SJCRH30 (cell line): Measurements from ENCODE around the gene GPN2. TPM values are rescaled to one million over a fixed set of nuclear protein-coding genes. Genes with fewer than 3 reads are reported as not detected.
"Not testable (repeated sequence)": the region's sequence is repeated elsewhere in the genome, so short reads cannot be mapped to it uniquely, and the experiment has no call there.

ENCODE experiments used
- DNase-seq, 2 experiments: peaks; one replicate each; pipeline ENCODE4 v3.0.0-alpha.2; 2015 to 2020
- H3K27ac ChIP-seq: fragments of 250-450 bp; sonication (Bioruptor Pico); 2 replicates; pipeline ENCODE4 v1.5.1; 2020; ENCODE audit warnings: mild to moderate bottlenecking, moderate library complexity
- H3K27me3 ChIP-seq: fragments of 250-450 bp; sonication (Bioruptor Pico); 2 replicates; pipeline ENCODE4 v1.5.1; 2020; ENCODE audit warnings: mild to moderate bottlenecking, moderate library complexity
- H3K36me3 ChIP-seq: fragments of 250-450 bp; sonication (Bioruptor Pico); 2 replicates; pipeline ENCODE4 v1.5.1; 2020; ENCODE audit warnings: mild to moderate bottlenecking, moderate library complexity
- H3K4me1 ChIP-seq: fragments of 250-450 bp; sonication (Bioruptor Pico); 2 replicates; pipeline ENCODE4 v1.5.1; 2020; ENCODE audit warnings: mild to moderate bottlenecking, moderate library complexity
- H3K4me3 ChIP-seq: fragments of 250-450 bp; sonication (Bioruptor Pico); 2 replicates; pipeline ENCODE4 v1.5.1; 2020; ENCODE audit warnings: mild to moderate bottlenecking, moderate library complexity
- H3K9me3 ChIP-seq: fragments of 250-450 bp; sonication (Bioruptor Pico); replicated peaks from 2 replicates; pipeline ENCODE4 v1.5.1; 2020; ENCODE audit warnings: mild to moderate bottlenecking, moderate library complexity
- total RNA-seq: library from RNA; depleted of rRNA; stranded (reverse); fragments of >200 nt; shearing (Covaris generic); gene quantifications from 2 replicates; pipeline ENCODE4 v1.2.3, GENCODE V29; 2014

Gene GPN2
- total RNA-seq, 1 experiment from 2014 or later: 25.3 TPM

- no peak overlapping the region for H3K27ac ChIP-seq
- H3K4me3 ChIP-seq: no peak overlapping the region
- DNase-seq: no peak
- no peaks in the 10 kb centered on the region for H3K27me3 ChIP-seq
- no peaks in the 10 kb centered on the region for H3K9me3 ChIP-seq
- no peaks in the 10 kb centered on the region for H3K4me1 ChIP-seq
- peaks cover 25% of the 10 kb centered on the region for H3K36me3 ChIP-seq
These were observed 33.2 kb downstream of the GPN2 start for GRCh38 chr1:26856604-26857469.

DNA sequence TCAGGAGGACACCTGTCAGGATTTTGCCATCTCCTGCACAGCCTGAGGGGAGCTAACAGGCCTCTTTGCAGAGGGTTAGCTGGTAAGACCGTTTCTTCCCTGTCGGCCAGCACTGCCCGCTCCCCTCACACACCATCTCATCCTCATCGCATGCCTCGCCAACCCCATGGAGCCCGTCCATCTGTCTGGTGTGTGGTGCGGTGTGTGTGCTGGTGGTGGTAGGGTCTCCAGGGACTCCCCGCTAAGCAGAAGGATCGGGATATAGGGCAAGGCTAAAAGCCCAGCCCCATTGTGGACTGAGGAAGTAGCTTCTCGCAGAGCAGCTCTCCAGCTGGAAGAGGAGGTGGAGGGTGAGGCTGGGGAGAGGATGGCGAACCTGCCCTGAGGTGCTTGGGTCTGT is 33.9 kb downstream of the GPN2 start:
- Histone ChIP-seq H3K27ac (no peak overlapping the region), H3K4me3 (no peak overlapping the region), H3K36me3 (peaks cover 32% of the 10 kb centered on the region), H3K4me1 (no peaks in the 10 kb centered on the region), H3K9me3 (no peaks in the 10 kb centered on the region), H3K27me3 (no peaks in the 10 kb centered on the region)
- no peak for DNase-seq

DNA sequence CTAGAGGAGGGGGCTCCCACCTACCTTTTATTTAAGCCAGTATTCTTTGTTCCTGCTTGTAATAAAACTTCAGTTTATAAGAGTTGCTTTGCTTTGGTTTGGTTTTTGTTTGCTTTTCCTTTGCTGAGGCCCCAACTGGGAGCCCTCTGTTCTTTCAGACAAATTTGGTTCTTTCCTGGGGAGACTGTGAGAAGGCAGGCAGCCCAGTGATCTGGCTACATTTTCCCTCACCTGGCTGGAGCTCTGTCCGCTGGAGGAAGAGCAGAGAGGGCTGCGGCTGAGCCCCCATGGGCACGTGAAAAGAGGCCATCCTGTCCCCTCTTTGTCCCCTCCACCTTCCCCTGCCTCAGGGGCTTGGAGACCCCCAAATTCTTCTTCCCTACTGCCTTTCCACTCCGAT is 34.4 kb downstream of the GPN2 start:
- no peak for DNase-seq
- Histone ChIP-seq H3K27me3 (no peaks in the 10 kb centered on the region), H3K36me3 (peaks cover 35% of the 10 kb centered on the region), H3K9me3 (no peaks in the 10 kb centered on the region), H3K4me3 (no peak overlapping the region), H3K4me1 (no peaks in the 10 kb centered on the region), H3K27ac (no peak overlapping the region)

DNA sequence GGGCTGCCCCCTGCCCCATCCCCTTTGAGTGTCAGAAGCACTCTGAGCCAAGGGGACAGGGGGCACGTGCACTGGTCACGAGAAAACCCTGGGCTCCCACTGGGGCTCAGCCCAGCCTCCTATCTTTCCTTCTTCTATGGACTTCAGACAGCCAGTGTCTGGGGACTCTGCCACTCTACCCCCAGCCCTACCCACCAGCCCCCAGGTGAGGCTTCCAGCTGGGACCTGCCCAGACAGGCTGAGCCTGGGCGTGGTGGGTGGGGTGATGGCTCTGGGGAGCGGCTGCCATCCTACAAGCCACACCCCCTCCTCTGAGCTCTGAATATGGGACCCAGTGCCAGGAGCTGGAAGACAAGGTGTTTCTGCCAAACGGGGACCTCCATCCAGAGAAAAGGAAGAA is 35.2 kb downstream of the GPN2 start:
- Histone ChIP-seq H3K4me1 (no peaks in the 10 kb centered on the region), H3K9me3 (no peaks in the 10 kb centered on the region), H3K36me3 (peaks cover 41% of the 10 kb centered on the region), H3K27me3 (no peaks in the 10 kb centered on the region), H3K27ac (no peak overlapping the region), H3K4me3 (no peak overlapping the region)
- no peak for DNase-seq

- H3K4me3 ChIP-seq: no peak overlapping the region
- no peaks in the 10 kb centered on the region for H3K27me3 ChIP-seq
- H3K4me1 ChIP-seq: no peaks in the 10 kb centered on the region
- no peaks in the 10 kb centered on the region for H3K9me3 ChIP-seq
- H3K36me3 ChIP-seq: peaks cover 41% of the 10 kb centered on the region
- H3K27ac ChIP-seq: no peak overlapping the region
- DNase-seq: no peak
These were observed 36.5 kb downstream of the GPN2 start for GRCh38 chr1:26853600-26853999.

- no peaks in the 10 kb centered on the region for H3K27me3 ChIP-seq
These were observed 36.9 kb downstream of the GPN2 start for GRCh38 chr1:26853156-26853555.

DNA sequence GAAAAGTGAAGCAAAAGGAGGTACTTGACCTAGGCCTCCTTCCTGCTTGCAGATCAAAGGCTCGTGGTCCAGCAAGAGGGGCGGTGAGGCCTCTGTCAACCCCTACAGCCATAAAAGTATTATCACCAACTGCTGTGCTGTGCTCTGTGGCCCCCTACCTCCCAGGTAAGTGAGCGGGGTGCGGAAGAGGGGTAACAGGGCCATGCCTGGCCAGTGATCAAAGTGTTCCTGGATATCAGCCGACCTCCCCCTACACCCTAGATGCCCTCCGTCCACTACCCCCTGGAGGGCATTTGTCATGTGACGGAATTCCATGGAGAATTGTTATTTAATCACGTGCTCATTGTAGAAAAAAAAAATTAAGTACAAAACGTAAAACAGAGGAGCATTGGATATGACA is 37.4 kb downstream of the GPN2 start:
- no peaks in the 10 kb centered on the region for H3K9me3 ChIP-seq
- H3K4me3 ChIP-seq: no peak overlapping the region
- H3K27me3 ChIP-seq: no peaks in the 10 kb centered on the region
- no peak for DNase-seq
- H3K27ac ChIP-seq: no peak overlapping the region
- H3K4me1 ChIP-seq: no peaks in the 10 kb centered on the region
- H3K36me3 ChIP-seq: peaks cover 45% of the 10 kb centered on the region

More at GRCh38 chr1:26853156-26853555, 36.9 kb downstream of the GPN2 start:
- no peaks in the 10 kb centered on the region for H3K4me1 ChIP-seq
- peaks cover 41% of the 10 kb centered on the region for H3K36me3 ChIP-seq
- no peak overlapping the region for H3K4me3 ChIP-seq
- no peak overlapping the region for H3K27ac ChIP-seq
- DNase-seq: peak; percentile 83 to 88
- no peaks in the 10 kb centered on the region for H3K9me3 ChIP-seq

- Histone ChIP-seq H3K27ac (no peak overlapping the region), H3K9me3 (no peaks in the 10 kb centered on the region), H3K4me1 (no peaks in the 10 kb centered on the region), H3K36me3 (peaks cover 50% of the 10 kb centered on the region), H3K4me3 (no peak overlapping the region), H3K27me3 (no peaks in the 10 kb centered on the region)
- DNase-seq: no peak
These were observed 38.9 kb downstream of the GPN2 start for GRCh38 chr1:26851106-26851684.

DNA sequence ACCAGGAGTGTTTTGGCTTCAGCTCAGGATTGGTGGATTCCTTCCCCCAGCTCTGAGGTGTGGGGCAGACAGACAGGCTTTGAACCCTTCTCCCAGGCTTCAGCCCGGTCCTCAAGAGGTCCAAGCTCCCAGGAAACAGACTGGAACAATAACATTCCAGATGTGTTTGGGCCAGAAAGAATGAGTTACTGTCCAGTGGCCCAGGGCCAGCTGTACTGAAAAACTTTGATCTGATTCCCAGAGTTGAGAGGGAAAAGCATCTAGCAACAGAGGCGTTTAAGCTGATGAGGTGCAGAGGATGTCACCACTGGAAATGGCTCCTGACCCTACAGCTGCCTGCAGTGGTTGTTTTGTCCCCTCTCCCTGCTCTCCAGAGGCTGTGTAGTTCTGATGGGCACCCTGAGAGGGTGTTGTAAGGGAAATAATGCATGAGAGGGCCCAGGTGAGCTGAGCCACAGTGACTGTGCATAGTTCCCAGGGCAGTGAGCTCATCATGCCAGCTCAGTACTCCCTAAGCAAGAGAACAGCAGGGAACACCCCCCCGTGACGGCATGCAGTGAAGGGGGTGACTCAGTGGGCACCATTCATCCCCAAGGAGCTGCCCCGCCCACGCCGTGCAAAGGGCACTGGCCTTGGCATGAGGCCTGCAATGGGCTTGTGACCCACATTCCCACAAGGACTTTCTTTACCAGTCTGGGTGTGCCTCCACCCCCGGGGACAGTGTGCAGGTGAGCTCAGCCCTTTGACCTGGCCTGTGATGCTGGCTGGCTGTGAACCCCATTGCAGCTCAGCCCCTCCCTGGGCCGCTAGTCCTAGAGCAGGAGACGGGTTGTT is 40.9 kb downstream of the GPN2 start:
- H3K27me3 ChIP-seq: no peaks in the 10 kb centered on the region
- H3K4me1 ChIP-seq: no peaks in the 10 kb centered on the region
- no peak for DNase-seq
- H3K36me3 ChIP-seq: peaks cover 47% of the 10 kb centered on the region
- no peak overlapping the region for H3K27ac ChIP-seq
- no peaks in the 10 kb centered on the region for H3K9me3 ChIP-seq
- no peak overlapping the region for H3K4me3 ChIP-seq

GRCh38 chr1:26848499-26848898 is 41.6 kb downstream of the GPN2 start:
- Histone ChIP-seq H3K27me3 (no peaks in the 10 kb centered on the region), H3K36me3 (peaks cover 42% of the 10 kb centered on the region), H3K27ac (no peak overlapping the region), H3K4me3 (no peak overlapping the region), H3K9me3 (no peaks in the 10 kb centered on the region), H3K4me1 (no peaks in the 10 kb centered on the region)
- DNase-seq: no peak

DNA sequence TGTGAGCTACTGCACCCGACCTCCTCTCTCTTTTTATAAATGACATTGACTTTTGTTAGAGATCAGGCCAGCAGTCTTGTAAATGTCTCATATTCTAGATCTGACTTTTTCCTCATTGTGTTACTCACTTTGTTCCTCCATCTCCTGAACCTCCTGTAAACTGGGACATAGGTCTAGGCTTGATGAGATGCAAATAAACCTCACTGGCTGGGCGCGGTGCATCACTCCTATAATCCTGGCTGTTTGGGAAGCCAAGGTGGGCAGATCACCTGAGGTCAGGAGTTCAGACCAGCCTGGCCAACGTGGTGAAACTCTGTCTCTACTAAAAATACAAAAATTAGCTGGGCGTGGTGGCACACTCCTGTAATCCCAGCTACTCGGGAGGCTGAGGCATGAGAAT is 42.3 kb downstream of the GPN2 start:
- not testable (repeated sequence) for H3K9me3 ChIP-seq, H3K27ac ChIP-seq, DNase-seq, H3K4me1 ChIP-seq, H3K27me3 ChIP-seq, H3K4me3 ChIP-seq
- peaks cover 37% of the 10 kb centered on the region for H3K36me3 ChIP-seq

DNA sequence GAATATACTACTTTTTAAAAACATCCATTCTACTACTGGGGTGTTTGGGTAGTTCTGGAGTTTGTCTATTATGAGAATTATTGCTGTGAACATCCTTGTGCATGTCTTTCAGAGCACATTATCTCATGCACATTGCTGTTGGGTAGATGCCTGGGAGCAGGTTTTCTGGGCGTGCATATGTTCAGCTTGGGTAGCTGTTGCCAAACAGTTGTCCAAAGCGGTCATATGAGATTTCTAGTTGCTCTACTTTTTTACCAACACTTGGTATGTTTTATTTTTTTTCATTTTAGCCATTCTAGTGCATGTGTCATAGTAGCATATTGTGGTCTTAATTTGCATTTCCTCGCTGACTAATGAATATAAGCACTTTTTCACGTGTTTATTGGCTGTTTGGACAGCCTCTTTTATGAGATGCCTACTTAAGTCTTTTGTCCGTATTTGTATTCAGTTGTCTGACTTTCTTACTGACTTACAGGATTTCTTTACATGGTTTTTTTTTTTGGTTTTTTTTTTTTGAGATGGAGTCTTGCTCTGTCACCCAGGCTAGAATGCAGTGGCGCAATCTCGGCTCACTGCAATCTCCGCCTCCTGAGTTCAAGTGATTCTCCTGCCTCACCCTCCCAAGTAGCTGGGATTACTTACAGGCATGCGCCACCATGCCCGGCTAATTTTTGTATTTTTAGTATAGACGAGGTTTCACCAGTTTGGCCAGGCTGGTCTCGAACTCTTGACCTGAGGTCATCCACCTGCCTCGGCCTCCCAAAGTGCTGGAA is 45.5 kb downstream of the GPN2 start:
- H3K36me3 ChIP-seq: peaks cover 31% of the 10 kb centered on the region
- no peak for DNase-seq
- H3K4me3 ChIP-seq: no peak overlapping the region
- H3K27ac ChIP-seq: no peak overlapping the region
- H3K27me3 ChIP-seq: no peaks in the 10 kb centered on the region
- H3K9me3 ChIP-seq: no peaks in the 10 kb centered on the region
- H3K4me1 ChIP-seq: no peaks in the 10 kb centered on the region

DNA sequence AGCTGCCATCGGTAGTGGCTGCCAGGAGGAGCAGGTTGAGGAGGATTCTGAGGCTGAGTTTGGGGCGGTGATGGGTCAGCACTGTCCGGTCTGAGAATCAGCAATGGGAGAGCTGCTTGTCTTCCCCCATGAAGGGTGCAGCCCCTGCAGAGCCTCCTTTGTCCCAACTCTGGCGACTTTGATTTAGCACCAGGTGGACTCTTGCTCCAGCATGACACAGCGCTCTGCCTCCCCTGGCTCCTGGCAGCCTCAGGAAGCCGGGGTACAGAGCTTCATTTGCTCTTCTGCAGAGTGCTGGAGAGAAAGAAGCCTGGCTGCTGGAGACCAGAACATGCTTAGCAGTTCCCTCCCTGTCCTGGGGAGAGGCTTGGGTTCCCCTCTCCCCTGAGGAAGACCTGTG is 50.3 kb downstream of the GPN2 start:
- H3K9me3 ChIP-seq: no peaks in the 10 kb centered on the region
- no peak overlapping the region for H3K4me3 ChIP-seq
- H3K4me1 ChIP-seq: no peaks in the 10 kb centered on the region
- no peak overlapping the region for H3K27ac ChIP-seq
- DNase-seq: no peak
- peaks cover 34% of the 10 kb centered on the region; the same call in 1 of the 2 replicates for H3K36me3 ChIP-seq
- H3K27me3 ChIP-seq: no peaks in the 10 kb centered on the region

DNA sequence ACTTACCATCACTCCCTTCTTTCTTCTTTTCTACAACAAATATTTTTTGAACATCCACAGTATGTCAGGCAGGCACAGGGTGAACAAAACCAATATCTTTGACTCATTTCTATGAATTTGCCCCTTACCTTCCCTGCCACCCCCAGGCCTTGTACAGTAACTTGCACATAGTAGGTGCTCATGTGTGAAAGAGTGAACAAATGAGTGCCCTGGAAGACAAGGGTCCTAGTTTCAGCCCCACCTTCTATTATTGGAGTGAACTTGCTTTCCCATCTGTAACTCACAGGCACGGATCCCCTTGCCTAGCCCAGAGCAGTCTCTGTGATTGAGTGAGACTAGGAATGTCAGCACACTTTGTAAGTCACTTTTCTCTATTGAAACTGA is 50.8 kb downstream of the GPN2 start:
- no peak overlapping the region for H3K4me3 ChIP-seq
- DNase-seq: no peak
- peaks cover 36% of the 10 kb centered on the region; the same call in 1 of the 2 replicates for H3K36me3 ChIP-seq
- H3K27me3 ChIP-seq: no peaks in the 10 kb centered on the region
- no peaks in the 10 kb centered on the region for H3K4me1 ChIP-seq
- no peak overlapping the region for H3K27ac ChIP-seq
- no peaks in the 10 kb centered on the region for H3K9me3 ChIP-seq
